HG03108 (cell line): ENCODE measurements around the gene TCF25.
"Not testable (repeated sequence)": the region's sequence is repeated elsewhere in the genome, so short reads cannot be mapped to it uniquely, and the experiment has no call there.

ENCODE experiments used
- ATAC-seq: cut with Tn5 transposase; IDR thresholded peaks from one replicate; pipeline ENCODE4 v1.9.1; 2021; ENCODE audit warnings: moderate library complexity; ENCODE audit not compliant: unreplicated experiment

TCF25 gene

DNA sequence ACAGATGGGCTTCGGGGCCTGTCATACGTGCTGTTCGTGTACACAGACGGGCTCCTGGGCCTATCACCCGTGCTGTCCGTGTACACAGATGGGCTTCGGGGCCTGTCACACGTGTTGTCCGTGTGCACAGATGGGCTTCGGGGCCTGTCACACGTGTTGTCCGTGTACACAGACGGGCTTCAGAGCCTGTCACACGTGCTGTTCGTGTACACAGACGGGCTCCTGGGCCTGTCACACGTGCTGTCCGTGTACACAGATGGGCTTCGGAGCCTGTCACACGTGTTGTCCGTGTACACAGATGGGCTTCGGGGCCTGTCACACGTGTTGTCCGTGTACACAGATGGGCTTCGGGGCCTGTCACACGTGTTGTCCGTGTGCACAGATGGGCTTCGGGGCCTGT is 5.7 kb downstream of the TCF25 start:
- ATAC-seq, result not testable (repeated sequence)

GRCh38 chr16:89880477-89881367 is 7.3 kb downstream of the TCF25 start:
- no peak for ATAC-seq

DNA sequence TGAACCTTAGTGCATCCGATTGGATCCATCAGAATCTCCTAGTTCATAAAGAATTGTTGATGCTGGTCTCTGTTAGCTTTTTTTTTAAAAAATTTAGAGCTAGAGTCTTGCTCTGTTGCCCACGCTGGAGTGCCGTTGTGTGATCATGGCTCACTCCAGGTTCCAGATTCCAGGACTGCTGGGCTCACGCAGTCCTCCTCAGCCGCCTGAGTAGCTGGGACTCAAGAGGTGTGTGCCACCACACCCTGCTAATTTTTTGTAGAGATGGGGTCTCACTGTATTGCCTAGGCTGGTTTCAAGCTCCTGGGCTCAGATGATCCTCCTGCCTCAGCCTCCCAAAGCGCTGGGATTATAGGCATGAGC is 8.0 kb downstream of the TCF25 start:
- no peak for ATAC-seq

GRCh38 chr16:89883346-89884040 is 10.1 kb downstream of the TCF25 start:
- no peak for ATAC-seq

GRCh38 chr16:89884041-89884421 is 10.6 kb downstream of the TCF25 start:
- ATAC-seq, result no peak

DNA sequence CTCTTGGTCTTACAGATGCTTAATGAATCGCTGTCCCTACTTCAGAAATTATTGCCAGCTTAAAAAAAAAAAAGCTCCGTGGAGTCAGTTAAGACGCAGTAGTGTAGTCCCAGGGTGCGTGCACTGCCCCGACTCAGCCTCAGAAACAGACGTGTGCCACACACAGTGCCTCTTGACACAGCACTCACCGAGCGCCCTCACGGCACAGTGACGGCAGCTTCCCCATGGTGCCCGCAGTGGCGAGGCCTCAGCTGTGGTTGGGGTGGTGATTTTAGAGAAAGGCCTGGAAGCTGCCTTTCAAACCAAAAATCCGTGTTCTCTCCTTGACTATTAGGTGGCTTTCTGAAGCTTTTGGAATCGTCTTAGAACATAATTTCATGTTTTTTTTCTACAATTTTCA is 13.9 kb downstream of the TCF25 start:
- no peak for ATAC-seq

- ATAC-seq, result no peak
Measured at GRCh38 chr16:89890200-89890599, 16.8 kb downstream of the TCF25 start.

- ATAC-seq, result no peak
Measured at GRCh38 chr16:89890886-89891657, 17.7 kb downstream of the TCF25 start.

GRCh38 chr16:89892055-89892630 is 18.8 kb downstream of the TCF25 start:
- ATAC-seq, result no peak

DNA sequence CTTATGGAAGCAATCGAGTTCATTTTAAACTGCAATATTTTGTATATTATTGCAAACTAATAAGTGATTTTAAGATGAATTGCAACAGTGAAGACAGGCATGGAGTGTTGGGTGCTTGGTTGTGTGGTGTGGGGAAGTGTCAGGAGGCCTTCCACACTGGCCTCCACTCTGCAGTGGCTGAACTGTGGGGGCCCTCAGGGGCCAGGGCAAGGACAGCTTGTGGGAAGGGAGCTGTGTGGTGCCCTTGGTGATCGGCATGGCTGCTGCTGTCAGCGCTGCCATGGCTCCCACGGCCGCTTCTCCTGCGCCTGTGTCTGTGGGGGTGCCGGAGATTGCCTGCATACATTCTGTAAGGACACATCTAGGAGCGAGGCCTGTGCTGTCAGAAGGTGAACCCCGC is 19.2 kb downstream of the TCF25 start:
- no peak for ATAC-seq

GRCh38 chr16:89893642-89894548 is 20.5 kb downstream of the TCF25 start:
- ATAC-seq, result no peak

GRCh38 chr16:89895482-89896250 is 22.3 kb downstream of the TCF25 start:
- no peak for ATAC-seq

DNA sequence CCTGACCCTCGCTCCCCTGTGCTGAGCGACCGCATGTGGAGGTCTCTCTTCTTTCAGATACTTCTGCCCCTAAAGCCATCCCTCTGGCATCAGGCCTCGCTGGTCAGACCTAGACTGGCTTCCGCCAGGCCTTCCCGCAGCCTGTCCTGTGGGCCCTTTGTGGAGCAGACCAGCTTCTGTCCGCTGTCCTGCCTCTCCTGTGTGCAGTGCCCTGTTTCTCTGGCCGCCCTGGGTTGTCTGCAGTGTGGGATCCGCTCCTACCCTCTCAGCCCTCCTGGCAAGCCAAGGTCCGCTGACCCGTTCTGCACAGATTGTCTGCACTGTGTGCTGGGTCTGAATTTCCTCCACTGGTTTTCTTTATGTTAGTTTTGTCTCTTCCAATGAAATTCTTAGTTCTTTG is 23.8 kb downstream of the TCF25 start:
- ATAC-seq, result no peak

GRCh38 chr16:89898201-89898967 is 25.0 kb downstream of the TCF25 start:
- no peak for ATAC-seq

DNA sequence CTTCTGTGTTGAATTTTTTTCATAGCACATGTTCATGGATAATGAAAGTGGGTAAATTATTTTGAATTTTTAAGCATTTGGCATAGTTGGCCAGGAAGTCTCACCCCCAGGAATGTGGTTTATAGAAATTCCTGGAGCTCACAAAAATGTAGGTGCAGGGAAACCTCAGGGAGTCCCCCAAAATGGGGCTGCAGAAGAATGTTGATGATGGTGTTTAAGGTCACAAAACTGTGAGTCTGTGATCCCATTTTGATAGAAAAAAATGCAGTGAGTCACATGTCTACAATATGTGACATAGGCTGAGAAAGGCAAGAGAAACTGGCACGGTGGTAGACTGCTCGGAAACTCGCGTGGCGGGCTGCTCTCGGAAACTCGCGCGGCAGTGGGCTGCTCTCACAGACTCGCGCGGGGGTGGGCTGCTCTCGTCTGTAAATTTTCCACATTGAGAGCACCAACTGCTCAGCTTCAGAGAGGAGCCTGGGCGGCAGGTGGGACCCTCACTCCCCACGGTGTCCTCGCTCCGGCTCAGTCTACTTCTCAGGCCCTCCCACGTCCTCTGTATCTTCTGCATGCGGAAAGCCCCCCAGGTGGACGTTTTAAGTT is 26.6 kb downstream of the TCF25 start:
- ATAC-seq, result no peak

- no peak for ATAC-seq
Measured at GRCh38 chr16:89900885-89901284, 27.5 kb downstream of the TCF25 start.

DNA sequence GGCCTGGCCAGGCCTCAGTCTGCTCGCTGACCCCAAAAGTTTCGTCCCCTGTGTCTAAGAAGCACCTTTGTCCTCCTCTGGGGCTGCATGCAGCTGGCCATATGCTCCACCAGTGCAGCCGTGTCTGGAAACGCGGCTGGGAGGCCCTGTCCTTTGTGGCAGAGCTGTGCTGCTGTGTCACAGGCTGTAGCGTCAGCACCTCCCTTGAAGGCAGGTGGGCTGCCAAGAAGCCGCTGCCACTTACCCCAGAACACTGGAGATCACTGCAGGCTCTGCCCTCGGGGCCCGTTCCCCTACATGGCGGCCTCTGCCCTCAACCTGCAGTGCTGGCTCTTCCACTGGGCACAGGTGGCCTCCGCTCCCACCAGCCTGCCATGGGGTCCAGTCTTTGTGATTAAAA is 29.6 kb downstream of the TCF25 start:
- no peak for ATAC-seq

- ATAC-seq, result no peak
Measured at GRCh38 chr16:89903908-89904515, 30.6 kb downstream of the TCF25 start.
